C4-2B (cell line): Measurements from ENCODE around the gene ZNF488.
"Not testable (repeated sequence)": the region's sequence is repeated elsewhere in the genome, so short reads cannot be mapped to it uniquely, and the experiment has no call there.

Experiments
- H3K27ac ChIP-seq: fragments of 450-650 bp; 2 replicates; pipeline ENCODE4 v1.5.1; 2017
- CTCF ChIP-seq: fragments of 450-650 bp; conservative IDR thresholded peaks from 2 replicates; pipeline ENCODE4 v1.5.1; 2017; ENCODE audit warnings: mild to moderate bottlenecking
- ZFX ChIP-seq: fragments of 450-650 bp; IDR thresholded peaks from 2 replicates; pipeline ENCODE4 v1.6.1; 2017

ZNF488 gene

GRCh38 chr10:47419421-47419820, 35.3 kb upstream of the ZNF488 start:
- no peak overlapping the region for H3K27ac ChIP-seq
- TF ChIP-seq ZFX: no peak
- no peak for TF ChIP-seq CTCF

- H3K27ac ChIP-seq: no peak overlapping the region
- TF ChIP-seq CTCF (no peak), ZFX (no peak)
Measured at GRCh38 chr10:47418966-47419365, 34.9 kb upstream of the ZNF488 start.

GRCh38 chr10:47418321-47418720, 34.2 kb upstream of the ZNF488 start:
- no peak overlapping the region for H3K27ac ChIP-seq
- no peak for TF ChIP-seq CTCF
- no peak for TF ChIP-seq ZFX

GRCh38 chr10:47416305-47417218, 32.5 kb upstream of the ZNF488 start:
- H3K27ac ChIP-seq: not testable (repeated sequence)

- TF ChIP-seq ZFX (no peak), CTCF (no peak)
- H3K27ac ChIP-seq: no peak overlapping the region
Measured at GRCh38 chr10:47415520-47416304, 31.6 kb upstream of the ZNF488 start.

- no peak overlapping the region for H3K27ac ChIP-seq
- TF ChIP-seq CTCF (no peak), ZFX (no peak)
Measured at GRCh38 chr10:47414752-47415519, 30.8 kb upstream of the ZNF488 start.

GRCh38 chr10:47414227-47414592, 30.1 kb upstream of the ZNF488 start:
- no peak for TF ChIP-seq CTCF
- TF ChIP-seq ZFX: no peak
- no peak overlapping the region for H3K27ac ChIP-seq
